PFSK-1 (cell line): ENCODE measurements around the gene ZNF511.

Experiments used
- FOXP2 ChIP-seq: optimal IDR thresholded peaks from 2 replicates; pipeline ENCODE3; 2011; ENCODE audit warnings: borderline replicate concordance, control low read depth, inconsistent platforms; ENCODE audit not compliant: insufficient read depth; ENCODE audit errors: extremely low read length, extremely low read depth
- POLR2AphosphoS5 ChIP-seq: IDR thresholded peaks from 2 replicates; pipeline ENCODE4 v1.6.1; 2012; ENCODE audit warnings: low read depth, mild to moderate bottlenecking, control low read depth, low read length, moderate library complexity
- REST ChIP-seq, 2 experiments: IDR thresholded peaks; 2 replicates each; pipeline versions ENCODE4 v1.6.1 to v1.8.0; 2011 to 2012; ENCODE audit warnings: low read depth in 2 of 2, low read length in 2 of 2, control low read depth in 1 of 2, inconsistent platforms in 1 of 2, mild to moderate bottlenecking in 1 of 2, moderate library complexity in 1 of 2; ENCODE audit not compliant: insufficient read depth in 1 of 2
- SIN3A ChIP-seq: IDR thresholded peaks from 2 replicates; pipeline ENCODE4 v1.6.1; 2012; ENCODE audit warnings: mild to moderate bottlenecking, low read length, moderate library complexity, borderline replicate concordance; ENCODE audit not compliant: insufficient read depth
- TAF1 ChIP-seq: IDR thresholded peaks from 2 replicates; pipeline ENCODE4 v1.6.1; 2012; ENCODE audit warnings: low read length, control low read depth, borderline replicate concordance; ENCODE audit not compliant: insufficient read depth

- TF ChIP-seq POLR2AphosphoS5 (no peak), REST (IDR thresholded peaks at IDR 0.05; ENCODE audit: insufficient read depth in 1 of 2, low read depth in 2 of 2, low read length in 2 of 2) (no peak), TAF1 (no peak), SIN3A (no peak), FOXP2 (no peak)
Observed at GRCh38 chr10:133272964-133273420, 35.7 kb upstream of the ZNF511 start.
